Large intestine (tissue), 12 donors: ENCODE data around the gene SLX4IP. TPM values are rescaled to one million over a fixed set of nuclear protein-coding genes. Genes with fewer than 3 reads are reported as not detected.
A peak's percentile ranks its signal among the peaks of the same experiment; 100 is the strongest.
"Not testable (repeated sequence)": the region's sequence is repeated elsewhere in the genome, so short reads cannot be mapped to it uniquely, and the experiment has no call there.

Experiments
- DNase-seq, 2 donors: peaks; one replicate each; pipeline versions ENCODE4 v3.0.0 to v3.0.0-alpha.2; 2013
- H3K27ac ChIP-seq: one replicate; pipeline ENCODE4 v1.5.1; 2013; ENCODE audit warnings: low read length
- H3K27me3 ChIP-seq: 2 replicates; pipeline ENCODE4 v1.6.1; 2013; ENCODE audit warnings: low read length; ENCODE audit not compliant: control insufficient read depth, insufficient read depth
- H3K36me3 ChIP-seq: 2 replicates; pipeline ENCODE4 v1.6.1; 2013; ENCODE audit warnings: low read length; ENCODE audit not compliant: control insufficient read depth, insufficient read depth
- H3K4me1 ChIP-seq: one replicate; pipeline ENCODE4 v1.6.1; 2013; ENCODE audit warnings: low read length; ENCODE audit not compliant: control insufficient read depth, insufficient read depth
- H3K4me3 ChIP-seq: one replicate; pipeline ENCODE4 v1.5.1; 2013; ENCODE audit warnings: low read length
- H3K9me3 ChIP-seq: one replicate; pipeline ENCODE4 v1.6.1; 2013; ENCODE audit warnings: mild to moderate bottlenecking, low read depth, low read length, moderate library complexity; ENCODE audit not compliant: control insufficient read depth
- WGBS: methylation state at CpG from one replicate; pipeline ENCODE4 v1.1.5; 2013; ENCODE audit warnings: low lambda C conversion rate; ENCODE audit not compliant: insufficient coverage; 5-methylcytosine and 5-hydroxymethylcytosine counted together
- long read RNA-seq, 11 donors: transcript quantifications; one replicate each; lab custom pipeline, GENCODE V29; 2026
- polyA plus RNA-seq: library from polyadenylated mRNA; unstranded; fragments of 120-200 nt; gene quantifications from one replicate; pipeline ENCODE4 v1.2.1, GENCODE V29; 2013

SLX4IP gene
- polyA plus RNA-seq: 7.2 TPM
- long read RNA-seq, donor 1: 0 reads
- long read RNA-seq, donor 2, full-length matches to known transcripts: 1 of 1 reads
- long read RNA-seq, donor 2, partial matches to known transcripts: 0 of 1 reads
- long read RNA-seq, donor 2, other reads (novel, unspliced or antisense): 0 of 1 reads
- long read RNA-seq, donor 3: 0 reads
- long read RNA-seq, donor 4: 0 reads
- long read RNA-seq, donor 5: 0 reads
- long read RNA-seq, donor 6: 0 reads
- long read RNA-seq, donor 7: 0 reads
- long read RNA-seq, donor 8: 0 reads
- long read RNA-seq, donor 9, full-length matches to known transcripts: 1 of 1 reads
- long read RNA-seq, donor 9, partial matches to known transcripts: 0 of 1 reads
- long read RNA-seq, donor 9, other reads (novel, unspliced or antisense): 0 of 1 reads
- long read RNA-seq, donor 10: 0 reads
- long read RNA-seq, donor 11, full-length matches to known transcripts: 1 of 1 reads
- long read RNA-seq, donor 11, partial matches to known transcripts: 0 of 1 reads
- long read RNA-seq, donor 11, other reads (novel, unspliced or antisense): 0 of 1 reads

DNA sequence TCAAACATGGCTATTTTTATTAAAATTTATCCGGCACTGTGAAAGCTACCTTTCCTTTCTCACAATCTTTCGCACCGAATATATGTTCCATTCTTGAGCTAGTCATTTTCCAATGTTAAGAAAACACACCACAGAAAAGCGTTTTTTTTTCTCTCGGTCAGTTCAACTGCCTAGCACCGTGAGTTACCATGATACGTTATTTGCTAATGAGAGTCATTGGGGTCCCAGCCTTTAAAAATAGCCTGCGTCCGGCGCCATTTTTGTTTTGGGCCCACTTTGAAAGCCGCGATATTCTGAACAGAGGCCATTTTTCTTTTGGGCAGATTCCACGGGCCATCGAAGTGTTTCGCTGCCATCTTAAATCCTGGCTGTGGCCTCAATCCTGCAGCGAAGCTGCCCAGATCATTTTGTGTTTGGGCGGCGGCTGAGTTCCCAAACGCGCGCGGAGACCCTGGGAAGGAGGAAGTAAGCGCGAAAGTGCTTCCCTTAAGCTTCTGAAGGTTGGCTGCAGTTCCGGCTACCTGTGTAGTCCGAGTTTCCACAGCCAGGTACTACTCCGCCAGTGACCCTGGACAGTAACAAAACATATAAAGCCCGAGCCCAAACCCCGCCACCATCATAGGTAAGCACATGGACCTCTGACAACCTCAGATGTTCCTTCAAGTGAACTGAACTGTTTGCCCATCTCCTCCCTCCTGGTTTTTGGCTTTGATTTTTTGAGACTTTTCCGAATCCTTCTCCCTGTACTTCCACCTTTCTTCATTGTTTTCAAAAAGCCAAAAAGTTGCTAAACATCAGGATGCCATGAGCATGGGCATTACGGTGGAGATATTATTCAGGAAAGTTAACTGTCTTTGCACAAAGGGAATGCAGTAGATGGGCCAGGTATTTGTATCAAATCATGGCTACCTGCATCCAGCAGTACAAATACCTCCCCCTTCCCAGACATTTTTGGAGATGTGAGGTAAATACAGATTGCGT, at the start of gene SLX4IP:
Gene SLX4IP, plus strand, starts transcription at position 474 of the 981 bp plus-strand sequence. CDS start 22,900 bp downstream, outside the sequence.
- no peaks in the 10 kb centered on the region for H3K27me3 ChIP-seq
- H3K4me1 ChIP-seq: no peaks in the 10 kb centered on the region
- peak within 1 kb of the TSS; percentile 81 for H3K4me3 ChIP-seq
- 0% methylated on average over 3 of the region's 32 CpGs for WGBS
- H3K36me3 ChIP-seq: no peaks in the 10 kb centered on the region
- peak; percentile 92 to 98 for DNase-seq
- H3K9me3 ChIP-seq: no peaks in the 10 kb centered on the region
- peak within 1 kb of the TSS; percentile 77 for H3K27ac ChIP-seq

- no peak overlapping the region for H3K27ac ChIP-seq
- no peaks in the 10 kb centered on the region for H3K36me3 ChIP-seq
- H3K9me3 ChIP-seq: no peaks in the 10 kb centered on the region
- H3K4me1 ChIP-seq: no peaks in the 10 kb centered on the region
- H3K27me3 ChIP-seq: no peaks in the 10 kb centered on the region
- no peak overlapping the region for H3K4me3 ChIP-seq
- 78% methylated on average over 2 of the region's 4 CpGs for WGBS
- no peak for DNase-seq
Measured at GRCh38 chr20:10385850-10386544, 49.1 kb upstream of the SLX4IP start.

GRCh38 chr20:10387686-10388085, 47.4 kb upstream of the SLX4IP start:
- H3K27me3 ChIP-seq: no peaks in the 10 kb centered on the region
- 83% methylated on average over 4 of the region's 4 CpGs for whole genome bisulfite sequencing
- no peaks in the 10 kb centered on the region for H3K36me3 ChIP-seq
- no peak overlapping the region for H3K27ac ChIP-seq
- H3K4me1 ChIP-seq: no peaks in the 10 kb centered on the region
- DNase-seq: no peak
- no peak overlapping the region for H3K4me3 ChIP-seq
- H3K9me3 ChIP-seq: no peaks in the 10 kb centered on the region

- 60% methylated on average over 1 of the region's 4 CpGs for WGBS
- Histone ChIP-seq H3K27ac (no peak overlapping the region), H3K9me3 (no peaks in the 10 kb centered on the region), H3K4me1 (no peaks in the 10 kb centered on the region), H3K4me3 (no peak overlapping the region), H3K36me3 (no peaks in the 10 kb centered on the region), H3K27me3 (no peaks in the 10 kb centered on the region)
- DNase-seq: no peak
Measured at GRCh38 chr20:10388597-10388996, 46.5 kb upstream of the SLX4IP start.

DNA sequence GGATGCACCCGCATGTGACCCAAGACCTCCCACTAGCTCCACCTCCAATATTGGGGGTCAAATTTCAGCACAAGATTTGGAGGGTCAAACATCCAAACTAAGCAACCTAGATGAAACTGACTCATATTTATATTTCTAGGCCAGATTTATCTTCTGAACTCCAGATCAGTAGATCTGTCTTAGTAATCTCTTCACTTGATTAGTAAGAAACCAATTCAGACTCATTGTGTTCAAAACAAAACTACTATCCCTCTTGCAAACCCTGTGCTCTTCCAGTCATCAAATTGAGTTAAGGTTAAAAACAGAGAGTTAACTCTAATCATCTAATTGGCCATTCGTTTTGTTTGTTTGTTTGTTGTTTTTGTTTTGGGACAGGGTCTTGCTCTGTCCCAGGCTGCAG, 44.4 kb upstream of the SLX4IP start:
- no peaks in the 10 kb centered on the region for H3K27me3 ChIP-seq
- H3K27ac ChIP-seq: no peak overlapping the region
- no peak overlapping the region for H3K4me3 ChIP-seq
- WGBS: 100% methylated on average over 1 of the region's 2 CpGs
- no peaks in the 10 kb centered on the region for H3K36me3 ChIP-seq
- DNase-seq: no peak
- H3K4me1 ChIP-seq: no peaks in the 10 kb centered on the region
- peaks cover 3% of the 10 kb centered on the region for H3K9me3 ChIP-seq

GRCh38 chr20:10394752-10395151, 40.4 kb upstream of the SLX4IP start:
- H3K9me3 ChIP-seq, H3K4me1 ChIP-seq, H3K36me3 ChIP-seq, DNase-seq, H3K27ac ChIP-seq, H3K27me3 ChIP-seq, H3K4me3 ChIP-seq: not testable (repeated sequence)
- WGBS: no CpG with 5 or more reads among the region's 32 CpGs

DNA sequence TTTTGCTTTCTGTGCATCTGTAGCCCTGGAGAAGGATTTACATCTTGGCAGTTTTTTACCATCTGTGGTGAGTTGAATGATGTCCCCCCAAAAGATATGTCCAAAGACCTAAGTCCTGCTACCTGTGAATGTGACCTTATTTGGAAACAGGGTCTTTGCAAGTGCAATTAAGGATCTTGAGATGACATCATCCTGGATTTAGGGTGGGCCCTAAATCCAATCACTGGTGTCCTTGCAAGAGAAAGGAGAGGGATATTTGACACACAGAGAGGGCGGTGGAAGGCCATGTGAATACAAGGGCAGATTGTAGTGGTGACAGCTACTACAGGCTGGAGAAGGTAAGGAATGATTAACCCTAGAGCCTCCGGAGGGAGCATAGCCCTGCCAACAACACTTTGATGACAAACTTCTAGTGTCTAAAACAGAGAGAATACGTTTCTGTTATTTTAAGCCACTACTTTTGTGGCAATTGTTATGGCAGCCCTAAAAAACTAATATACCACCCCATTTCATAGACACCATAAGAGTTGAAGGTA, 36.2 kb upstream of the SLX4IP start:
- Histone ChIP-seq H3K4me1 (no peaks in the 10 kb centered on the region), H3K4me3 (no peak overlapping the region), H3K27me3 (no peaks in the 10 kb centered on the region), H3K27ac (no peak overlapping the region), H3K36me3 (peaks cover 2% of the 10 kb centered on the region), H3K9me3 (peaks cover 4% of the 10 kb centered on the region)
- whole genome bisulfite sequencing: 100% methylated on average over 1 of the region's 3 CpGs
- no peak for DNase-seq

DNA sequence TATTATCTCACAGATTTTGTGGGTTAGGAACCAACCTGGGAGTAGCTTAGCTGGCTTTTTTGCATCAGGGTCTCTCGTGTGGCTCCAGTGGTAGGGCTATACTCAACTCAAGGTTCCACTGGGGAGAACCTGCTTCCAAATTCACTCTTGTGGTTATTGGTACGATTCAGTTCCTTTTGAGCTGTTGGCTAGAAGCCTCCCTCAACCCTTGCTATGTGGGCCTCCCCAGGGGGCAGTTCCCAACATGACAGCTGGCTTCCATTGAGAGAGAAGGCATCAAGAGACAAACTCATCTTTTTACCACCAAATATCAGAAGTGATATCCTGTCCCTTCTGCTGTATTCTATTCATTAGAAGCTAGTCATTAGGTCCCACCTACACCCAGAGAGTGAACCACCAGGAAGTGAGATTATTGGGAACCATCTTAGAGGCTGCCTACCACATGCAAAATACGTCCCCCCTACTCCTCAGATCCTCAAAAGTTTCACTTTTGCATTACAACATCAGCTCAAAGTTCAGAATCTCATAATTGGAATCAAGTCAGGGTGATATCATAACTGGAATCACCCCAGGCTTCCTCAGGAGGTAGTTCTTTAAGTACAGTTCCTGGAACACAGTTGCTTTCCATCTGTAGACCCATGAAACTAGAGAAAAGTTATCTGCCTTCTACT, 32.0 kb upstream of the SLX4IP start:
- peaks cover 13% of the 10 kb centered on the region for H3K36me3 ChIP-seq
- no peaks in the 10 kb centered on the region for H3K27me3 ChIP-seq
- no peak overlapping the region for H3K27ac ChIP-seq
- H3K4me3 ChIP-seq: no peak overlapping the region
- no peaks in the 10 kb centered on the region for H3K4me1 ChIP-seq
- WGBS: no CpG with 5 or more reads among the region's 3 CpGs
- H3K9me3 ChIP-seq: no peaks in the 10 kb centered on the region
- DNase-seq: no peak

DNA sequence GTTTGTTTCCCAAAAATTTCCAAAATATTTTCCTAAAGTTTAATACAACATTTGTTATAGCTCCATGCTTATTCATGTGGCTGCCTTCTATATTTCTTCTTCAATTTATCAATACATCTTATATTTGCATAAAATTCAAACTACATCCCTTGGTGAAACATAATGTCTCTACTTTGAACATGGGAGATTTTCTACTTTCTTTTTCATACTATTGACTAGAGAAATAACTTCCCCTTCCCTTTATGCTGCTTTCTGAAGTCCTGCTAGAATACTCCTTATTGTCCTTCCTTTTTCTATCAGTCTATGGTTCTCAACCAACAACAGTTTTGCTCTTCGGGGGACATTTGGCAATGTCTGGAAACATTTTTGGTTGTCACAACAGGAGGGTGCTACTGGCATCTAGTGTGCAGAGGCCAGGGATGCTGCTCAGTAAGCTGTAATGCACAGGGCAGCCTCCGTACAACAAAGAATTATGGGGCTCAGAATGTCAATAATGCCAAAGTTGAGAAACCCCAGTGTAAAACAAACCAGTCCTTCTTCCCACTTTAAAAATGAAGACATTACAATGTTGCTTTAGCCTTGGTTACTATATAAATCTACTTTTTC, 31.0 kb upstream of the SLX4IP start:
- H3K36me3 ChIP-seq: peaks cover 13% of the 10 kb centered on the region
- no CpG with 5 or more reads among the region's 2 CpGs for WGBS
- H3K27me3 ChIP-seq: no peaks in the 10 kb centered on the region
- H3K4me1 ChIP-seq: no peaks in the 10 kb centered on the region
- no peak overlapping the region for H3K27ac ChIP-seq
- H3K4me3 ChIP-seq: no peak overlapping the region
- H3K9me3 ChIP-seq: no peaks in the 10 kb centered on the region
- no peak for DNase-seq
